Activated CD4-positive, alpha-beta T cell treated with anti-CD3 and anti-CD28 coated beads for 36 hours (primary cell): ENCODE results near the gene GRWD1. TPM values are rescaled to one million over a fixed set of nuclear protein-coding genes. Genes with fewer than 3 reads are reported as not detected.
A peak's percentile ranks its signal among the peaks of the same experiment; 100 is the strongest.

Source experiments
- ATAC-seq: fragments of 200-7000 bp; cut with Tn5 transposase; one replicate; pipeline ENCODE4 v1.10.0; 2021; ENCODE audit warnings: mild to moderate bottlenecking, moderate library complexity
- CTCF ChIA-PET: fragments of 350-600 bp; sonication (Branson Sonifier 250); formaldehyde crosslinking; loops from one replicate; lab custom pipeline; 2021; ENCODE audit warnings: antibody characterized with exemption; lab: Charles Lee
- POLR2A ChIA-PET: fragments of 350-600 bp; sonication (Branson Sonifier 250); formaldehyde crosslinking; loops from one replicate; lab custom pipeline; 2021; ENCODE audit warnings: antibody characterized with exemption, inconsistent platforms; lab: Charles Lee
- DNase-seq: peaks from one replicate; pipeline ENCODE4 v3.0.0-alpha.2; 2020
- H3K27ac Mint-ChIP-seq: one replicate; pipeline ENCODE4 v1.8.0; 2021; ENCODE audit warnings: mixed read lengths
- H3K27me3 Mint-ChIP-seq: one replicate; pipeline ENCODE4 v1.8.0; 2021; ENCODE audit warnings: mixed read lengths
- H3K36me3 Mint-ChIP-seq: one replicate; pipeline ENCODE4 v1.8.0; 2021; ENCODE audit warnings: low read depth, mixed read lengths
- H3K4me1 Mint-ChIP-seq: one replicate; pipeline ENCODE4 v1.8.0; 2021; ENCODE audit warnings: mixed read lengths
- H3K4me3 Mint-ChIP-seq: one replicate; pipeline ENCODE4 v1.8.0; 2021; ENCODE audit warnings: mild to moderate bottlenecking, moderate library complexity, mixed read lengths
- H3K9me3 Mint-ChIP-seq: one replicate; pipeline ENCODE4 v1.8.0; 2021; ENCODE audit warnings: low read depth, mixed read lengths
- intact Hi-C, 2 experiments: fragments of 100-400 bp; cut with DNase I in 1 of 2; cut with micrococcal nuclease in 1 of 2; formaldehyde crosslinking; loops; one replicate each; pipeline versions ENCODE4 v1.14.2 to v1.15.1; 2022 to 2024; cut with DNase I, micrococcal nuclease
- total RNA-seq, 2 experiments: library from RNA; stranded (reverse); gene quantifications; one replicate each; pipeline ENCODE4 v1.2.3, GENCODE V29; 2021

The GRWD1 gene
- total RNA-seq, 2 experiments from 2014 or later, result 43.4 to 51.3 TPM

- ChIA-PET POLR2A (interaction anchor here (1.1 kb wide), 1 partner anchor 11 kb away, joined by 3 read pairs; the partner anchor contains the start of gene GRWD1), CTCF (interaction anchor here (0.5 kb wide), 1 partner anchor 67 kb away, joined by 4 read pairs; no protein-coding TSS in a partner anchor)
- ATAC-seq (no peak), DNase-seq (no peak)
- Mint-ChIP-seq H3K4me1 (no peaks in the 10 kb centered on the region), H3K36me3 (peaks cover 24% of the 10 kb centered on the region), H3K27ac (no peak overlapping the region), H3K9me3 (no peaks in the 10 kb centered on the region), H3K4me3 (no peak overlapping the region), H3K27me3 (no peaks in the 10 kb centered on the region)
- intact Hi-C loops, result no loop called here
These were observed 11.1 kb downstream of the GRWD1 start for GRCh38 chr19:48456864-48457263.

DNA sequence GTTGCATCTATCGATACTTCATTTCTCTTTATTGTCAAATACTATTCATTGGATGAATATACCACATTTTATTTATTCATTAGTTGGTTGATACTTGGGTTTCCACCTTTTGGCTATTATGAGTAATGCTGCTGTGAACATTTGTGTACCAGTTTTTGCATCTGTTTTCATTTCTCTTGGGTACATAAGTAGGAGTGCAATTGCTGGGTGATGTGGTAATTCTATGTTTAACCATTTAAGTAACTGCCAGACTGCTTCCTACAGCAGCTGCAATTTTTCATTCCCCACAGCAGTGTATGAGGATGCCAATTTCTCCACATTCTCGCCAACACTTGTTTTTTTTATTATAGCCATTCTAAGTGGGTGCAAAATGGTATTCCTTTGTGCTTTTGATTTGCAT is 12.2 kb downstream of the GRWD1 start:
- ChIA-PET CTCF (no interaction called here), POLR2A (no interaction called here)
- Mint-ChIP-seq H3K9me3 (no peaks in the 10 kb centered on the region), H3K36me3 (peaks cover 26% of the 10 kb centered on the region), H3K27ac (no peak overlapping the region), H3K4me1 (no peaks in the 10 kb centered on the region), H3K27me3 (no peaks in the 10 kb centered on the region), H3K4me3 (no peak overlapping the region)
- intact Hi-C loops, result no loop called here
- no peak for ATAC-seq
- no peak for DNase-seq

DNA sequence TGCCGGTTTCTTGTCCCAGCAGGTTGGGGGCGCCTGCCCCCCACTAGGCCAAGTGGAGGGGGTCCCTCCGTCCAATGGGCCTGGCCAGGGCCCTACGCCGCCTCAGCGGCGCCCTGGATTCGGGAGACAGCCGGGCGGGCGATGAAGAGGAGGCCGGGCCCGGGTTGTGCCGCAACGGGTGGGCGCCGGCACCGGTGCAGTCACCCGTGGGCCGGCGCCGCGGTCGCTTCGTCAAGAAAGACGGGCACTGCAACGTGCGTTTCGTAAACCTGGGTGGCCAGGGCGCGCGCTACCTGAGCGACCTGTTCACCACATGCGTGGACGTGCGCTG is 15.8 kb downstream of the GRWD1 start:
- ATAC-seq (no peak), DNase-seq (no peak)
- intact Hi-C loops, result no loop called here
- CTCF ChIA-PET, result no interaction called here
- POLR2A ChIA-PET, result interaction anchor here (0.6 to 1.0 kb wide), 2 partner anchors 10 to 27 kb away, joined by 3 to 4 read pairs; no protein-coding TSS in a partner anchor
- Mint-ChIP-seq H3K27ac (no peak overlapping the region), H3K36me3 (peaks cover 20% of the 10 kb centered on the region), H3K4me1 (peaks cover 2% of the 10 kb centered on the region), H3K4me3 (no peak overlapping the region), H3K27me3 (no peaks in the 10 kb centered on the region), H3K9me3 (no peaks in the 10 kb centered on the region)

GRCh38 chr19:48461982-48462655 is 16.3 kb downstream of the GRWD1 start:
- DNase-seq (peak; percentile 43), ATAC-seq (peak; percentile 60)
- no peak overlapping the region for H3K27ac Mint-ChIP-seq
- H3K4me1 Mint-ChIP-seq, result peaks cover 2% of the 10 kb centered on the region
- intact Hi-C loops, result no loop called here
- no peak overlapping the region for H3K4me3 Mint-ChIP-seq
- H3K9me3 Mint-ChIP-seq, result no peaks in the 10 kb centered on the region
- H3K36me3 Mint-ChIP-seq, result peaks cover 17% of the 10 kb centered on the region
- POLR2A ChIA-PET, result interaction anchor here (0.6 kb wide), 1 partner anchor 10 kb away, joined by 4 read pairs; no protein-coding TSS in a partner anchor
- CTCF ChIA-PET, result interaction anchor here (0.7 to 1.2 kb wide), 2 partner anchors 13 to 148 kb away, joined by 3 to 6 read pairs; no protein-coding TSS in a partner anchor
- H3K27me3 Mint-ChIP-seq, result no peaks in the 10 kb centered on the region

GRCh38 chr19:48465215-48465614 is 19.4 kb downstream of the GRWD1 start:
- no peak for DNase-seq
- no peak for ATAC-seq
- Mint-ChIP-seq H3K9me3 (no peaks in the 10 kb centered on the region), H3K27ac (no peak overlapping the region), H3K36me3 (peaks cover 10% of the 10 kb centered on the region), H3K4me1 (peaks cover 17% of the 10 kb centered on the region), H3K27me3 (no peaks in the 10 kb centered on the region), H3K4me3 (no peak overlapping the region)
- CTCF ChIA-PET, result no interaction called here
- intact Hi-C loops, result loop anchor here in 1 of 2 experiments (5.0 kb wide), 1 partner anchor 143 kb away; a partner anchor contains a TSS
- POLR2A ChIA-PET, result no interaction called here

- Mint-ChIP-seq H3K4me1 (peaks cover 23% of the 10 kb centered on the region), H3K27me3 (no peaks in the 10 kb centered on the region), H3K27ac (no peak overlapping the region), H3K36me3 (peaks cover 10% of the 10 kb centered on the region), H3K4me3 (no peak overlapping the region), H3K9me3 (no peaks in the 10 kb centered on the region)
- POLR2A ChIA-PET, result no interaction called here
- DNase-seq (no peak), ATAC-seq (no peak)
- CTCF ChIA-PET, result interaction anchor here (1.0 to 1.9 kb wide), 2 partner anchors 15 to 23 kb away, joined by 3 to 11 read pairs; no protein-coding TSS in a partner anchor
- intact Hi-C loops, result loop anchor here in 1 of 2 experiments (5.0 kb wide), 1 partner anchor 144 kb away; a partner anchor contains a TSS
These were observed 21.0 kb downstream of the GRWD1 start for GRCh38 chr19:48466561-48467325.

DNA sequence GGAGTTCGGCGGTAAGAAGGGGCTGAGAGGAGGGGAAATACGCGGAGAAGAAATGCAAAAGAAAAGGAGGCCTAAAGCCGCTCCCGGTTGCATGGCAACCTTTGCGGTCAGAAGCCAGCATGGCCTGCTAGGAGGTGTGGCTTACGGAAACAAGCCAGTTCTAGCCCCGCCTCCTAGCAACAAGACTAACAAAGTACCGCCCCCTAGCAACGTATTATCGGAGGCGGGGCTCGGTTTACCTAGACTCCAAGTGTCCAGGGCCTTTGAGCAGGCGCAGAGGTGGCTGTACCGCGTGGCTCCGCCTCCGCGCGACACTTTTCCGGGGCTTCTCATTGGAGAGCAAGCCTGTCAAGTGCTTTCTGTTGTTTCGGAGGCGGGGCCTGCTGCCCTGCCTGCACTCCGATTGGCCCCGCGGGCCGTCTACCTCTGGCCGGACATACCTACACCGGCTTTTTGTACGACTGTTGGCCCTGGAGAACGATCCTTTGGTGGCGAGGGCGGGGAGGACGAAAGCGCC is 23.0 kb downstream of the GRWD1 start:
- ATAC-seq (peak; percentile 93), DNase-seq (peak; percentile 99)
- Mint-ChIP-seq H3K4me1 (peaks cover 23% of the 10 kb centered on the region), H3K27me3 (no peaks in the 10 kb centered on the region), H3K36me3 (peaks cover 9% of the 10 kb centered on the region), H3K4me3 (peak overlapping the region; percentile 86), H3K9me3 (no peaks in the 10 kb centered on the region), H3K27ac (peak overlapping the region; percentile 85)
- POLR2A ChIA-PET, result no interaction called here
- intact Hi-C loops, result loop anchor here (1.0 to 5.0 kb wide), 21 partner anchors 11 to 659 kb away; partner anchors contain the start of genes GRWD1 (in 2 of the 2), SYNGR4 (in 2 of the 2), FTL (in 1 of the 2) and KDELR1 (in 1 of the 2)
- CTCF ChIA-PET, result interaction anchor here (1.9 kb wide), 1 partner anchor 21 kb away, joined by 11 read pairs; no protein-coding TSS in a partner anchor

GRCh38 chr19:48469289-48469881 is 23.6 kb downstream of the GRWD1 start, which contains the start of gene CYTH2:
TSS of gene CYTH2 (plus strand) at chr19:48469369. CDS start at chr19:48469508, 139 bp downstream.
- Mint-ChIP-seq H3K4me3 (peak within 1 kb of the TSS; percentile 86), H3K9me3 (no peaks in the 10 kb centered on the region), H3K27me3 (no peaks in the 10 kb centered on the region), H3K36me3 (peaks cover 10% of the 10 kb centered on the region), H3K27ac (peak within 1 kb of the TSS; percentile 85), H3K4me1 (peaks cover 23% of the 10 kb centered on the region)
- DNase-seq, result peak; percentile 86
- intact Hi-C loops, result loop anchor here (1.0 to 5.0 kb wide), 21 partner anchors 11 to 659 kb away; partner anchors contain the start of genes SYNGR4 (in 2 of the 2), FTL (in 1 of the 2), GRWD1 (in 1 of the 2) and KDELR1 (in 1 of the 2)
- ATAC-seq, result peak; percentile 21
- CTCF ChIA-PET, result interaction anchor here (0.6 to 1.8 kb wide), 5 partner anchors 20 to 209 kb away, joined by 3 to 9 read pairs (median 3); no protein-coding TSS in a partner anchor
- POLR2A ChIA-PET, result interaction anchor here (0.8 kb wide), 1 partner anchor 106 kb away, joined by 4 read pairs; the partner anchor contains the start of genes SYNGR4 and TMEM143

GRCh38 chr19:48469934-48470680 is 24.3 kb downstream of the GRWD1 start:
- H3K4me1 Mint-ChIP-seq, result peaks cover 21% of the 10 kb centered on the region
- no peaks in the 10 kb centered on the region for H3K27me3 Mint-ChIP-seq
- ATAC-seq (no peak), DNase-seq (no peak)
- CTCF ChIA-PET, result interaction anchor here (0.5 to 1.8 kb wide), 8 partner anchors 19 to 1206 kb away, joined by 3 to 9 read pairs (median 3); no protein-coding TSS in a partner anchor
- peak overlapping the region; percentile 31 for H3K27ac Mint-ChIP-seq
- intact Hi-C loops, result loop anchor here (1.0 to 5.0 kb wide), 21 partner anchors 10 to 658 kb away; partner anchors contain the start of genes SYNGR4 (in 2 of the 2), FTL (in 1 of the 2), GRWD1 (in 1 of the 2) and KDELR1 (in 1 of the 2)
- H3K4me3 Mint-ChIP-seq, result peak overlapping the region; percentile 86
- POLR2A ChIA-PET, result interaction anchor here (0.6 to 0.8 kb wide), 2 partner anchors 106 to 914 kb away, joined by 3 to 4 read pairs; partner anchors contain the start of genes SYNGR4 and TMEM143
- H3K36me3 Mint-ChIP-seq, result peaks cover 11% of the 10 kb centered on the region
- H3K9me3 Mint-ChIP-seq, result no peaks in the 10 kb centered on the region

- DNase-seq, result no peak
- Mint-ChIP-seq H3K4me1 (peaks cover 21% of the 10 kb centered on the region), H3K27ac (no peak overlapping the region), H3K27me3 (no peaks in the 10 kb centered on the region), H3K36me3 (peaks cover 11% of the 10 kb centered on the region), H3K4me3 (peak overlapping the region; percentile 86), H3K9me3 (no peaks in the 10 kb centered on the region)
- ChIA-PET CTCF (interaction anchor here (0.6 to 1.8 kb wide), 4 partner anchors 19 to 1205 kb away, joined by 4 to 9 read pairs (median 4); no protein-coding TSS in a partner anchor), POLR2A (no interaction called here)
- ATAC-seq, result no peak
- intact Hi-C loops, result no loop called here
These were observed 25.1 kb downstream of the GRWD1 start for GRCh38 chr19:48470856-48471255.
